GM18517 (cell line): ENCODE measurements around the gene TMCC2.
A peak's percentile ranks its signal among the peaks of the same experiment; 100 is the strongest.
"Not testable (repeated sequence)": the region's sequence is repeated elsewhere in the genome, so short reads cannot be mapped to it uniquely, and the experiment has no call there.

Experiments used
- ATAC-seq: cut with Tn5 transposase; IDR thresholded peaks from one replicate; pipeline ENCODE4 v1.9.1; 2021; ENCODE audit warnings: mild to moderate bottlenecking, moderate library complexity; ENCODE audit not compliant: unreplicated experiment

The TMCC2 gene, protein sequence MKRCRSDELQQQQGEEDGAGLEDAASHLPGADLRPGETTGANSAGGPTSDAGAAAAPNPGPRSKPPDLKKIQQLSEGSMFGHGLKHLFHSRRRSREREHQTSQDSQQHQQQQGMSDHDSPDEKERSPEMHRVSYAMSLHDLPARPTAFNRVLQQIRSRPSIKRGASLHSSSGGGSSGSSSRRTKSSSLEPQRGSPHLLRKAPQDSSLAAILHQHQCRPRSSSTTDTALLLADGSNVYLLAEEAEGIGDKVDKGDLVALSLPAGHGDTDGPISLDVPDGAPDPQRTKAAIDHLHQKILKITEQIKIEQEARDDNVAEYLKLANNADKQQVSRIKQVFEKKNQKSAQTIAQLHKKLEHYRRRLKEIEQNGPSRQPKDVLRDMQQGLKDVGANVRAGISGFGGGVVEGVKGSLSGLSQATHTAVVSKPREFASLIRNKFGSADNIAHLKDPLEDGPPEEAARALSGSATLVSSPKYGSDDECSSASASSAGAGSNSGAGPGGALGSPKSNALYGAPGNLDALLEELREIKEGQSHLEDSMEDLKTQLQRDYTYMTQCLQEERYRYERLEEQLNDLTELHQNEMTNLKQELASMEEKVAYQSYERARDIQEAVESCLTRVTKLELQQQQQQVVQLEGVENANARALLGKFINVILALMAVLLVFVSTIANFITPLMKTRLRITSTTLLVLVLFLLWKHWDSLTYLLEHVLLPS

DNA sequence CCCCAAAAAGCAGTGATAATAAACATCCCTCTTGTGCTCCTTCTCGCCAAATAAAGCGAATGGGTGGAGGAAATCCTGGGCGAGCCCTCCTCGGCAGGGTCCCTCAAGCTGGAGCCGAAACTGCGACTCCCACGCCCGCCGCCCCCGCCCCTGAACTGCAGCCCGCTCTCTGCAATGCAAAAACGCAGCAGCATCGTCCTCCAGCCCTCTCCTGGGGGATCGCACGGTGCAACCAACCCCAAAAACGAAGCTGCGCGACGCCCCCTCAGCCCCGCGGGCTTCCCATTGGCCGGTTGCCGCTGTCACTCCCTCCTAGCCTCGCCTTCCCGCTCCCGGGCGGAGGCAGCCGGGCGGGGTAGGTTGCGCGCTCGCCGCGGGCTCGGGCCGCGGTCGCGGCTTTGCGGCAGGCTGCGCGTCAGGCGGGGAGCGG lies at the start of gene TMCC2:
Gene TMCC2, plus strand, starts transcription at position 363 of the 430 bp plus-strand sequence. CDS start 619 bp downstream, outside the sequence.
- ATAC-seq = no peak

DNA sequence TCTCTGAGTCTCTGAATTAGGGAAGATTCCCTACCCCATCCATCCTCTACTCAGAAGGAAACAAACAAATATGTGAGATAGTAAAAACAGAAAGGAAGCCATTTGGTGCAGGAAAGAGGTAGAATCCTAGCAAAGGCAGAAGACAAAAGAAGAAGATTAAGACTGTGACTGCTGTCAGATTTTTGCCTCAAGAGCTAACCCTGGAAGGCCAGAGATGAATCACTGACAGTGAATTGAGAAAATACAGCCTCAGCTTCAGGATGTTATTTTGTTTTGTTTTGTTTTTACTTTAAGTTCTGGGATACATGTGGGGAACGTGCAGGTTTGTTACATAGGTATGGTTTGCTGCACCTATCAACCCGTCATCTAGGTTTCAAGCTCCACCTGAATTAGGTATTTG lies 47.9 kb upstream of the TMCC2 start:
- no peak for ATAC-seq

DNA sequence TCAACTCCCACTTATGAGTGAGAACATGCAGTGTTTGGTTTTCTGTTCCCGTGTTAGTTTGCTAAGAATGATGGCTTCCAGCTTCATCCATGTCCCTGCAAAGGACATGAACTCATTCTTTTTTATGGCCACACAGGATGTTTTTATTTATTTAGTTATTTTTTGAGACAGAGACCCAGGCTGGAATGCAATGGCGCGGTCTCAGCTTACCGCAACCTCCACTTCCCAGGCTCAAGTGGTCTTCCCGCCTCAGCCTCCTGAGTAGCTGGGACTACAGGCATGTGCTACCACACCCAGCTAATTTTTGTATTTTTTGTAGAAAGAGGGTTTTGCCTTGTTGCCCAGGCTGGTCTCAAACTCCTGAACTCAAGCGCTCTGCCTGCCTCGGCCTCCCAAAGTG lies 47.4 kb upstream of the TMCC2 start:
- ATAC-seq = not testable (repeated sequence)

DNA sequence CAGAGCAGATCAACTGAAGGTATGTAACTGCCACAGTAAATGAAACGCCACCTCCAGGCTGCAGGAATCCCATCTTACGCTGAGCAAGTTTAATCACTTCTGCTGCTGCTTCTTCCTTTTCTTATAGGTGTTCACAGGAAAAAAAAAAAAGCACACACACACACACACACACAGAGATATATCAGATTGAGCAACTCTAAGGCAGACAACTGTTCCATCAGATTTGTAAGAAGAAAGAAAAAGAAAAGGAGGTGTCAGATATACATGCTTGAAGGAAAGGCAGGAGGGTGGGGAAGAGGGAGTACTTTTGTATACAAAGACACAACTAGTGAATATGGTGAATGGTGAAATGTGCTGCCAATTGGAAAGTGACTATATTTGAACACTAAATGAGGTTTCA lies 44.8 kb upstream of the TMCC2 start:
- no peak for ATAC-seq

DNA sequence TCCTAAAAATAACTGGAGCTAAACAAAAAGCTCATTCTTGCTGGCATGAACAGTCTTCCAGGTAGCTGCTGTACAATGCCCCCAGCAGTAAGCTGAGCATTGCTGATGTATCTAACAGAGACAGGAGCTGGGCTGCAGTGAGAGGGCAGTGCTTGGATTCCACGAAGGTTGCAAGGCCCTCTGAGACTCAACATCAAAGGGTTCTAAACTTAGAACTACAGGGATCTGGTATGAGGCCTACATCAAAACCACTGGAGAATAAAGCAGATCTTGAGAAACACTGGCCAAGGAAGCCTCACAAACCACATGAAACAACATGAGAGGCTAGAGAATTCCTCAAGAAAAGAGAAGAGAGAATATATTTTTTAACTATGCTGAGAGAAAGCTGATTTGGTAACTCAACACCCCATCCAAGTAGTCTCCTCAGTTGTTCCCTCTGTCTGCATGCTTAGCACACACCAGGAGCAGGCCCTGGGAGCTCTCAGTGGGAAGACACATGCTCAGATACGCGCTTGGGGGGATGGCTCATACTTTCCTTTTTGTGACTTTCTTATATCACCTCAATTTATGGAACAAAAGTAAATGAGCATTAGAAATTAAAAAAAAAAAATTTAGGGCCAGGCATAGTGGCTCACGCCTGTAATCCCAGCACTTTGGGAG lies 43.9 kb upstream of the TMCC2 start:
- no peak for ATAC-seq

DNA sequence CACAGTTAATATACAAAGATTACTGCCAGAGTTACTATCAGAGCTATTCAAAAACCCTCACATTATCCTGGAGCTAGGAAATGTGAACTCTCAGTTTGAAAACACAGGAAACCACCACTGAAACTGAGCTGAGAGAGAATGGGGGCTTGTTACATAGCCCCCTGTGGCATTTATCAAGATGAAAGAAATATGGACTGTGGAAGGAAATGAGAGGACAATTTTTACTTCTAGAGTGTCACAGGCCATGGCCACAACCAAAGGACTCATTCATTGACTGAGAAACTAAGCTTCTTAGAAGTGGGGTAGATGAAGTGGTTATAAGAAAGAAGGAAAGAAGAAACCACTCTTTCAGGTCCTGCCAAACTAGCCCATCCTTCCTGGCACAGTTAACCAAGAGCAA lies 41.6 kb upstream of the TMCC2 start:
- ATAC-seq = no peak

DNA sequence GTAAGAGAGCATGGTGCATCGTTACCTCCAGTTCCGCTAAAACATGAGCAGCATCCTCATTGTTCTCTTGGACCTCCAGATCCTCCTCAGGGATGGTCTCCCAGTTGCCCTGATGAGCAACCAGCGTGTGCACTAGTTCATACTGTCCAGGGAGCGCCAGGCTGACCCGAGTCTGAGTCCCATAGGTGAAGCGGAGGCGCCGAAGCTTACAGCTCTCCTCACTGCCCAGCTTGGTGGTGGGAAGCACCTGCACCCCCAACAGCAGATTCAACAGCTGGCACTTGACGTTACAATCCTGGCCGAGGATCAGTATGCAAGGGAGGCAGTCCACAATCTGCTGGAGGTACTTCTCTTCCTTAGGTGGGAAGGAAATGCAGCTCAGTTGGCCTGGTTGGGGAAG lies 40.3 kb upstream of the TMCC2 start:
- no peak for ATAC-seq

DNA sequence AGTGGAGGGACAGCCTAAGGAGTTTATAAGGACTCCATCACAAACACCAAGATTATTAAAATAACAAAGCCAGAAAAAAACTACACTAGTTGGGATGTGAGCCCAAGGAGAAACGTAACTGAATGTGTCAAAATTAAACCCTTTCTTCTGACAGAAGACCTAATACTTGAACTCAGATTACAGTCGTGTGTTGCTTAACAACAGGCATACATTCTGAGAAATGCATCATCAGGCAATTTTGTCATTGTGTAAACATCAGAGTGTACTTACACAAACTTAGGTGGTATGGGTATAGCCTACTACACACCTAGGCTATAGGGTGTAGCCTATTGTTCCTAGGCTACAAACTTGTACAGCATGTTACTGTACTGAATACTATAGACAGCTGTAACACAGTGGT lies 39.6 kb upstream of the TMCC2 start:
- no peak for ATAC-seq

DNA sequence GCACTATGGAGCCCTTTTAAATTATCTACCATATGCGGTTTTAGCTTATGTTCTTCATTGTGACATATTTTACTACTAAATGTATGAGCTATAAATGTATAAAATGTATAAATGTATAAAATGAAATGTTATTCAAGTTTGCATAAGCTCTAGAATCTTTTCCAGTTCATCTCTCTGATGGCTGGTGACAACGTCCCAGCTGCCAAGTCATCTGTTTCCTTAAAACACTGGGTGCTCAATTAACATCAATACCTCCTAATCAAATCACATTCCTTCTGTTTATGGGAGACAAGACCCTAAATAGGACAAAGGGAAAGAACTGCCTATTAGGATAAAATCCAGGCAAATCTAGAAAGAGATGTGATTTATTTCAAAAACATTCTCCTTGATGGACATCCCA lies 39.1 kb upstream of the TMCC2 start:
- ATAC-seq = no peak

DNA sequence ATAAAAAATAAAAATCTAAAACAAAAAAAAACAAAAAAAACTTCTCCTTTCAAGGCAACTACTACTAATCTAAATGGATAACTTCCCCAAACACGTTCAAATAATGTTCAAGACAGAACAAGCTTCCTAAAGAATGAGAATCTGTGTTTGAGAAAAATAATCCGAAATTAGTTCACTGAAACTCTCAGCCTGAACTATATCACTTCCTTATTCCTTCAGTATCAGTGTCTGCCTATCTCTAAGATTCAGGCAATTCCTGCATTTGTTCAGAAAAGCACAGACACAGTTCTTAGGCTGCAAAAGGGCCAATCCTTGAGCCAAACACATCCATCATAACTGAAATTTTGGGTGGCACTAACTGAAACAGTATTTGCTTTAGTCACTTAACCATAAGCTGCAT lies 38.6 kb upstream of the TMCC2 start:
- ATAC-seq = no peak

DNA sequence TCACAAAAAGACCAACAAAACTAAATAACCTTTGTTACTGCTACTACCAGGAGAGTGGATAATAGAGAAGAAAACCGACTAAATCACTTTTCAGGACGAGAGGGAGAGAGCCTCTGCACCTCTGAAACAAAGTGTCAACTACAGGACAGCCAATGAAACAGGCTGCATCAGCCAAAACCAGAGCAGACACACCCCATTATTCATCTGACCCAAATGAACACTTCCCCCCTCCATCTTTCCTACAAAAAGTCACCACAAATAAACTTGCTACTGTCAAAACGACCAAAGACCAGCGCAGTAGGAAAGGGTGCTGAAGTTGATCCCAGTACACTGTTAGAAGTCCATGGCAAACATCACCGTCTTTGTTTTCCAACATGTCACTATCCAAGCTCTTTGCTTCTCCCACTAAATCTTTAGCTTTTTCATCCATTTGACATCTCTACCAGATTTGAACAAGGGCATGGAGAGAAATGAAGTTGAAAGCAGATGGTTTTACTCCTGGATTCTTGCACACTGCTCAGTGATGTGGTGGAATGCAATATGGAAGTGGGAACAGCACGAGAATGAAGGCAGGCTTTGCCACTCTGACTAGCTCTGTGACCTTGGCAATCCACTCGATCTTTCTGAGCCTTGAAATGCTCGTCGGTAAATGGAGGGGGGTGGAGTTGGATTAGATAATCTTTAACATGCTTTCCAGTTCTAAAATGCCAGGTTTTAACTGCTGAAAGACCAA lies 36.7 kb upstream of the TMCC2 start:
- no peak for ATAC-seq

DNA sequence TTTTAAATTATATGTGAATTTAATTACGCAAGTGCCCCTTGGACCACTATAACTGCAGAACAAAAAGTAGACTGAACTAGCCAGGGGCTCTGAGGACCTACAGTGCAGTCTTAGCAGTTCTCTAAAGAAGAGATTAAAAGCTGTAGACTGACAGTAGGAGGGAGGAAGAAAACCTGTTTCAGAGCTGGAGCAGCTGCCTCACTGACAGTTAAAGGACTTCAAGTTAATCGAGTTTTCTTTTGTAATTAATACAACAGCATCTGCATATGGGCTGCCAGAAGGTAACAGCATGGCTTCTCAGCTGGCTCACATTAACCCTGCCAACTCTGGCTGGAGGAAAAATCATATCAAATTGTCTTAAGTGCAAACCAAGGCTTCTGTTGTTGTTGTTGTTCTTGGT lies 36.1 kb upstream of the TMCC2 start:
- ATAC-seq = no peak

DNA sequence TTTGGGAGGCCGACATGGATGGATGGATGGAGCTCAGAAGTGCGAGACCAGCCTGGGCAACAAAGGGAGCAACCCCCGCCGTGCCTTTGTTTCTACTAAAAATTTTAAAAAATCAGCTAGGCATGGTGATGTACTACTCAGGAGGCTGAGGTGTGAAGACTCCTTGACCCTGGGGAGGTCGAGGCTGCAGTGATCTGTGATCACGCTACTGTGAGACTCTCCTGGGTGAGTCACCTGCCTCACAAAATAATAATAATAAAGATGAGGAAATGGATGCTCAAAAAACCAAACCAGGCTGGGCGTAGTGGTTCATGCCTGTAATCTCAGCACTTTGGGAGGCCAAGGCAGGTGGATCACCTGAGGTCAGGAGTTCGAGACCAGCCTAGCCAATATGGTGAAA lies 35.5 kb upstream of the TMCC2 start:
- ATAC-seq = no peak

DNA sequence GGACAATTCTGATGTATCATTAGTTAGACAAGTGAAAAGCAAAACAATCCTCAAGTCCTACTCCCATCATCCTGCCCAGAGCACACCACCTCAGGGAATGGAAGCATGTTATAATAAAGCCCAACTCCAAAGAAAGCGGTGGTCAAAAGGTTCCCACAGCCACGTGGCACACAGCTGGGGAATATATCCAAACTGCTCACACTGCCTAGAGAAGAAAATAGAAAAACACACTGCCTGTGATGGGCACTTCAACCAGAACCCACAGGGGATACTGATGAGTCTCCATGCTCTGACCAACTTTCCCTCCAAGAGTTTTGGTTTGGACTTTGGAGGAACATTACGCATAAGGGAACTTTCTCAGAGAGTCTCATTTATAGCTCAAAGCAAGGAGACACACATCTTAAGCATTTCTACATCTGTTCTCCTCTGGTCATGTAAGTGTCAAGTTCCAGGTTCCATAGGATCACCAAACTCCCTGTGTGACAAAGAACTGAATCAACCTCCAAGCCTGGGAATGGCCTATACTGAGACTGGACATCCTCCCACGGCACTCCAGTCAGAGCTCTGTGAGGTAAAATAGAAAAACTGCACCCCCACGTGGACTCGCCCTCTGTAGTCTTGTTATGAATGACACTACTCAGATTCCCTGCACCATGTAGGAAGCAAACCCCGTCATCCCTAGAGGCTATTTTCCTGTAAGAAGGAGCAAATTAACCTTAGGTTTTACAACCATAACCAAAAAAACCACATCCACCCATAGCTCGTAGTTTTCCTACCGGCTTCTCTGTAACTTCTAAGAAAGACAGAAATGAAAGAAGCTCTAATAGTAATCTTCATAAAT lies 28.4 kb upstream of the TMCC2 start:
- ATAC-seq = no peak

DNA sequence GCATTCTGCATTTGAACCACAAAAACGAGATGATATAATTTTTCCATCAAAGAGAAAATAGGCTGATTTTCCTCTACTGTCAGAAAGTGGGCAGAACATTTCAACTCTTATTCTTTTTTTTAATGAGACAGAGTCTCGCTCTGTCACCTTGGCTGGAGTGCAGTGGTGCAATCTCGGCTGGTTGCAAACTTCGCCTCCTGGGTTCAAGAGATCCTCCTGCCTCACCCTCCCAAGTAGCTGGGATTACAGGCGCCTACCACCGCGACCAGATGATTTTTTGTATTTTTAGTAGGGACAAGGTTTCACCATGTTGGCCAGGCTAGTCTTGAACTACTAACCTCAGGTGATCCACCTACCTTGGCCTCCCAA lies 27.8 kb upstream of the TMCC2 start:
- no peak for ATAC-seq

DNA sequence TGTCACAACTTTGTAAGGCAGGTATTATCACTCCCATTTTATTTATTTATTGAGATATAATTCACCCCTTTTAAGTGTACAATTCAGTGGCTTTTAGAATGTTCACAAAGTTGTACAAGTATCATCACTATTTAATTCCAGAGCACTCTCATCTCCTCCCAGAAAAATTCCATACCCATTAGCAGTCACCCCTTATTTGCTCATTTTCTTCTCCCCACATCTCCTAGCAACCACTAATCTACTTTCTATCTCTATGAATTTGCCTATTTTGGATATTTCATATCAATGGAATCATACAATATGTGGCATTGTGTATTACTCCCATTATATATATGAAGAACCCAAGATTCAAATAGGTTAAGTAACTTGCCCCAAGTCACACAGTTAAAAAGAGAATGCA lies 23.2 kb upstream of the TMCC2 start:
- no peak for ATAC-seq

DNA sequence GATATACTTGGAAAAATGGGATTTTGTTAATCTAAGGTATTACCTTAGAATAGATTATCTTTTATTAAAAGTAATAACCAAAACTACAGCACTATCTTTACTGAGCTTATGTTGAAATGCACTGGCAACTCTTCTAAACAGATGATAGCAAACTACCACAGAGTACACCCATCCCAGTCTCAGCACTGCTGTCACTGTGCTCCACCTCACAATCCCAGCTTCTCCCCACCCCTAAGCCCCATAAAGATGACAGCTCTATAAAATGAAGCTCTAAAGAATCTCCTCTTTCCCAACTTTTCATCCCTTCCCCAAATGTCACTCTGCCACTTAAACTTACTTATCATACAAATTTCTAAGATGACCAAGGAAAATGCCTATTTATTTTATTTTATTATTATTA lies 22.7 kb upstream of the TMCC2 start:
- ATAC-seq = no peak

DNA sequence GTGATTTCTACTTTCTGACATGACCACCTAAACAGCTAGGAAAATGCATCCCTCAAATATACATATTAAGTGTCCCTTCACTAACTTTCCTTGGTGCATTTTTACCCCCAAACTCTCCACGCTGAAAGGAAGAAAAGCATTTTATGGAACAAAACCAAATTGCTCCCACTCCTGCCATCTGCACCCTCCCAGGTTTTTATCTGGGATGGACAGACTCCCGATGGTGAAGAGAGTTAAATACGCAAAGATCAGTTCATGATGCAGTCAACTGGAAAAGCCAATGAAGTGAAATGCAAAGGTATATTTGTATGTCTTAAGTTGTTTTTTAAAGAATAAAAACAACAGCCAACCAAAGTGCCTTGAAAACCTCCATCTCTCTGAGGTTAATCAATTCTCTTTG lies 18.9 kb upstream of the TMCC2 start:
- no peak for ATAC-seq

DNA sequence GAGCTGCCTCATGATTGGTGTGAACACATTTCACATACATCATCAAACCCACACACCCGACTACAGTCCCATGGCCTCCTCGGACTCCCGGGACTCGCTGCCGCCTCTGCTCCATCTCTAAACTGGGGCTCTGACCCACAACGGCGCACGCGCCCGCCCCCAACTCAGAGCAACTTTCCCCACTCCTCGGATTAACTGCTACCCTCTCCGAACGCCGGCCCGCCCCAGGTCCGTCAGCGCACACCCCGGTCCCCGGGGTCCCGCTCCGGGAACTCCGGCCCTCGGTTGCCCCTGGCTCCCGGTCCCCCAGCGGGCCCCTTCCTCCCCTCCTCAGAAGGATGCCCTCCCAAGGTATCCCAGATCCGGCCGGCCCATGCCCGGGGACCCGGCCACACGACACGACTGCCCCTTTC lies 17.0 kb upstream of the TMCC2 start:
- no peak for ATAC-seq

DNA sequence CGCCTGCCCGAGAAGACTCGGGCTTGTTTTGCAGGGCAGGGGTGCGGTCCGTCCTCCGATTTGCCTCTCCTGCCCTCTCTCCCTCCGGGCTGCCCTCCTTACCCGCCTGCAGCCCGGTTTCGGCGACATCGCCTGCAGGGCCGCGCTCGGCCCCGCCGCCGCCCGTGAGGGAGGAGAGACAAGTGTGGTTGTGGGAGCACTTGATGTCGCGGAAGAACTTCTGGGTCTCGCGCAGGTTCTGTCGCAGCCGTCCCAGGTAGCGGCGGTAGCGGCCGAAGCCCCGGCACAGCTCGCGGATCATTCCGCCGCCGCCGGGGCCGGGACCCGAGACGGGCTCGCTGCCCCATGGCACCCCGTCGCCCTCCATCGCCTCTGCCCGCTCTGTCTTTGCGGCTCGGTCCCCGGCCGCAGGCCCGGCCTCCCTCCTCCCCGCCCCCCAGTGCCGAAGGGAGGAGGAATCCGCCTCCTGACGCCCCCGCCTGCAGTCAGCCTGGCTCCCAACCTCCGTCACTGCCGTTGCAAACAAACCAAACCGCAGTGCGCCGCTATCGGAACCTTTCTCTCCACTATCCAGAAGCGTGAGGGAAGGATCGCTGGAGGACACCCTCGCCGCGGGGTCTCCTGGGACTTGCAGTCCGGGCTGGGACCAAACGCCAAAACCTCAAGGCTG lies 16.4 kb upstream of the TMCC2 start, which contains the start of gene DSTYK:
Gene DSTYK, minus strand, starts transcription at position 534 of the 670 bp plus-strand sequence. Its CDS starts 167 bp downstream, at position 367.
- ATAC-seq = peak; percentile 89
